Measurements from ENCODE around the gene RALGPS1.

Gene RALGPS1

GRCh38 chr9:127216210-127216887 lies 301.8 kb downstream of the RALGPS1 start:
- Mint-ChIP-seq H3K9me3 (no peaks in the 10 kb centered on the region), H3K4me1 (peaks cover 23% of the 10 kb centered on the region), H3K27ac (no peak overlapping the region), H3K36me3 (ENCODE audit: low read depth) (no peaks in the 10 kb centered on the region), H3K27me3 (ENCODE audit: low read depth, poor library complexity) (peaks cover 37% of the 10 kb centered on the region), H3K4me3 (no peak overlapping the region)
- TF ChIP-seq CTCF (IDR thresholded peaks at IDR 0.05), result no peak
- no peak for DNase-seq

GRCh38 chr9:127216888-127217217 lies 302.3 kb downstream of the RALGPS1 start:
- Mint-ChIP-seq H3K36me3 (ENCODE audit: low read depth) (no peaks in the 10 kb centered on the region), H3K27me3 (ENCODE audit: low read depth, poor library complexity) (peaks cover 42% of the 10 kb centered on the region), H3K27ac (no peak overlapping the region), H3K4me1 (peaks cover 23% of the 10 kb centered on the region), H3K4me3 (no peak overlapping the region), H3K9me3 (no peaks in the 10 kb centered on the region)
- DNase-seq, result no peak
- TF ChIP-seq CTCF (IDR thresholded peaks at IDR 0.05), result no peak

GRCh38 chr9:127218818-127219217 lies 304.2 kb downstream of the RALGPS1 start:
- Mint-ChIP-seq H3K4me3 (no peak overlapping the region), H3K36me3 (ENCODE audit: low read depth) (no peaks in the 10 kb centered on the region), H3K27me3 (ENCODE audit: low read depth, poor library complexity) (peaks cover 50% of the 10 kb centered on the region), H3K4me1 (peaks cover 23% of the 10 kb centered on the region), H3K9me3 (no peaks in the 10 kb centered on the region), H3K27ac (no peak overlapping the region)
- no peak for TF ChIP-seq CTCF (IDR thresholded peaks at IDR 0.05)
- no peak for DNase-seq

- H3K27ac Mint-ChIP-seq, result peak overlapping the region; percentile 71
- no peak for DNase-seq
- H3K36me3 Mint-ChIP-seq (ENCODE audit: low read depth), result no peaks in the 10 kb centered on the region
- H3K4me1 Mint-ChIP-seq, result peaks cover 19% of the 10 kb centered on the region
- TF ChIP-seq CTCF (IDR thresholded peaks at IDR 0.05), result no peak
- peaks cover 55% of the 10 kb centered on the region for H3K27me3 Mint-ChIP-seq (ENCODE audit: low read depth, poor library complexity)
- no peaks in the 10 kb centered on the region for H3K9me3 Mint-ChIP-seq
- H3K4me3 Mint-ChIP-seq, result no peak overlapping the region
Observed at GRCh38 chr9:127219520-127219919, 304.9 kb downstream of the RALGPS1 start.

- Mint-ChIP-seq H3K4me3 (no peak overlapping the region), H3K9me3 (no peaks in the 10 kb centered on the region), H3K4me1 (peaks cover 26% of the 10 kb centered on the region), H3K36me3 (ENCODE audit: low read depth) (no peaks in the 10 kb centered on the region), H3K27me3 (ENCODE audit: low read depth, poor library complexity) (peaks cover 60% of the 10 kb centered on the region), H3K27ac (no peak overlapping the region)
- no peak for TF ChIP-seq CTCF (IDR thresholded peaks at IDR 0.05)
- no peak for DNase-seq
Observed at GRCh38 chr9:127221695-127222094, 307.1 kb downstream of the RALGPS1 start.

- Mint-ChIP-seq H3K27ac (no peak overlapping the region), H3K4me1 (peaks cover 26% of the 10 kb centered on the region), H3K9me3 (no peaks in the 10 kb centered on the region), H3K27me3 (ENCODE audit: low read depth, poor library complexity) (peaks cover 67% of the 10 kb centered on the region), H3K36me3 (ENCODE audit: low read depth) (no peaks in the 10 kb centered on the region), H3K4me3 (no peak overlapping the region)
- no peak for TF ChIP-seq CTCF (IDR thresholded peaks at IDR 0.05)
- DNase-seq, result no peak
Observed at GRCh38 chr9:127222388-127223095, 308.0 kb downstream of the RALGPS1 start.

Measured in nephron progenitor cell (in vitro differentiated cells).